ENCODE results near the gene ATXN1. TPM values are rescaled to one million over a fixed set of nuclear protein-coding genes. Genes with fewer than 3 reads are reported as not detected.

ATXN1 gene
- total and polyA plus RNA-seq, 2 of the 13 experiments (the other 11 are each of a cell fraction or from before 2014, with no cell fraction given), result 20.7 to 39.5 TPM

DNA sequence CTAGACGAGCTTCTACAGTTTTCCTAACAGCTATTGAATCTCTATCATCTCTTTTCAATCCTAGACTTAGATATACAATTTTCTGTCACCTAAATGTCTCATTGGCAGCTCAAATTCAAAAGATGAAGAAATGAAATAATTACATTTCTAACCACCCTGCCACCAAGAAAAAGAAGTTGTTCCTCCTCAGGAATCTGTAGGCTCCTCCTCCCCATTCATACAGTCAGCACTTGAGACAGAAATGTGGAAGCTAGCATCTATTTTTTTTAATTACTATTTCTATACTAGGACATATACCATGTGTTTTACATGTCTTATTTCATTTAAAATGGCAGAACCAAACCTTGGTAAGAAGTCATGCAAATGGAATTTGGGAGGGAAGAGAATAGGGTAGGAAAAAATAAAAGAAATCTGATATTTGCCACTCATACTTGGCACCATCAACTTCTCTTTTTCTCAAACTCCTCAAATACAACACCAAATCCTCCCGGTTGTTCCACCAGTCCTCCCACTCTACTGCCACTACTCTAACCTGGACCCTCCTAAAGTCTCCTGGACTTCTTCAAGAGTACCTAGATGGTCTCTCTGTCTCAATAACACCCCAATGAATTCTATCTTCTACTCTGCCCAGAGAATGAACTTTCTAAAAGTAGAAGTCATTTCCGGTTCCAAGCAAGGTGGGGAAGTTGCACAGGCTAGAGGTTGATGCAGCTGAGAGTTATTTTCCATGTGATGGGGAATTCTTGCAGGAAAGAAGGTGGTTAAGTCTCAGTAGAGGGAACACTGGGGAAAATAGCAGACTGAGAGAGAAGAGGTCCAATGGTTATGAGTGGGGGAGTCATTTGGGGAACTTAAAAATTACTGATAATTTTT lies 54.1 kb downstream of the ATXN1 start:
- Histone ChIP-seq H2AFZ (ENCODE audit: low read length) (no peak overlapping the region), H4K20me1 (ENCODE audit: insufficient read depth, low read length) (peaks cover 15% of the 10 kb centered on the region), H3K4me2 (ENCODE audit: low read depth, low read length) (no peak overlapping the region), H3K79me2 (ENCODE audit: insufficient read depth, low read length) (peaks cover 67% of the 10 kb centered on the region), H3K9me3 (ENCODE audit: low read length) (no peaks in the 10 kb centered on the region), H3K36me3 (replicated peaks in 1 of 2; ENCODE audit: control insufficient read depth in 1 of 2, insufficient read depth in 2 of 2, low read length in 2 of 2) (no peaks in the 10 kb centered on the region; a peak in 1 of 5 replicates), H3K27me3 (ENCODE audit: control insufficient read depth in 1 of 2, insufficient read depth in 2 of 2, low read length in 2 of 2) (no peaks in the 10 kb centered on the region), H3K4me1 (ENCODE audit: insufficient read depth, low read length) (peaks cover 37% of the 10 kb centered on the region), H3K27ac (ENCODE audit: extremely low read length, insufficient read depth, low read length) (no peak overlapping the region), H3K9ac (ENCODE audit: insufficient read depth, low read depth, low read length) (no peak overlapping the region), H3K4me3 (replicated peaks in 1 of 3; ENCODE audit: insufficient read depth in 1 of 3, low read depth in 2 of 3, low read length in 3 of 3) (no peak overlapping the region)
- ATAC-seq (no peak), FAIRE-seq (no peak), DNase-seq (ENCODE audit: low spot score) (no peak)
- ChIA-PET CTCF (ENCODE audit: low intra/inter-chr PET ratio, low total read pairs) (no interaction called here), POLR2A (no interaction called here)
- no TSS peak for BruUV-seq (replicated peaks)
- intact Hi-C loops (cut with micrococcal nuclease; ENCODE audit: unreplicated experiment) (no loop called here), in situ Hi-C loops (cut with HindIII; ENCODE audit: extremely low pct_ligation_motif_present, low pct_unique_long_range_greater_than_20kb) (no loop called here)
- WGBS (ENCODE audit: low lambda C conversion rate), result 95% methylated on average over 3 of the region's 3 CpGs
- TF ChIP-seq ZNF713 (CRISPR knock-in tag; IDR thresholded peaks at IDR 0.05) (no peak), POLR2AphosphoS2 (IDR thresholded peaks at IDR 0.05; ENCODE audit: low read depth, low read length) (no peak), GABPA (IDR thresholded peaks at IDR 0.05; ENCODE audit: low read depth, low read length) (no peak), GABPA (CRISPR knock-in tag; IDR thresholded peaks at IDR 0.05; ENCODE audit: low read depth) (no peak), NFE2 (CRISPR knock-in tag; IDR thresholded peaks at IDR 0.05) (no peak), ZFP90 (CRISPR knock-in tag; IDR thresholded peaks at IDR 0.05; ENCODE audit: borderline replicate concordance) (no peak), PITX1 (CRISPR knock-in tag; IDR thresholded peaks at IDR 0.05) (no peak), ERF (CRISPR knock-in tag; IDR thresholded peaks at IDR 0.05) (no peak)
- TF ChIP-seq, protein P1, sequence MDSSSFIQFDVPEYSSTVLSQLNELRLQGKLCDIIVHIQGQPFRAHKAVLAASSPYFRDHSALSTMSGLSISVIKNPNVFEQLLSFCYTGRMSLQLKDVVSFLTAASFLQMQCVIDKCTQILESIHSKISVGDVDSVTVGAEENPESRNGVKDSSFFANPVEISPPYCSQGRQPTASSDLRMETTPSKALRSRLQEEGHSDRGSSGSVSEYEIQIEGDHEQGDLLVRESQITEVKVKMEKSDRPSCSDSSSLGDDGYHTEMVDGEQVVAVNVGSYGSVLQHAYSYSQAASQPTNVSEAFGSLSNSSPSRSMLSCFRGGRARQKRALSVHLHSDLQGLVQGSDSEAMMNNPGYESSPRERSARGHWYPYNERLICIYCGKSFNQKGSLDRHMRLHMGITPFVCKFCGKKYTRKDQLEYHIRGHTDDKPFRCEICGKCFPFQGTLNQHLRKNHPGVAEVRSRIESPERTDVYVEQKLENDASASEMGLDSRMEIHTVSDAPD (CRISPR knock-in tag; IDR thresholded peaks at IDR 0.05), result no peak
- TF ChIP-seq, protein P2, sequence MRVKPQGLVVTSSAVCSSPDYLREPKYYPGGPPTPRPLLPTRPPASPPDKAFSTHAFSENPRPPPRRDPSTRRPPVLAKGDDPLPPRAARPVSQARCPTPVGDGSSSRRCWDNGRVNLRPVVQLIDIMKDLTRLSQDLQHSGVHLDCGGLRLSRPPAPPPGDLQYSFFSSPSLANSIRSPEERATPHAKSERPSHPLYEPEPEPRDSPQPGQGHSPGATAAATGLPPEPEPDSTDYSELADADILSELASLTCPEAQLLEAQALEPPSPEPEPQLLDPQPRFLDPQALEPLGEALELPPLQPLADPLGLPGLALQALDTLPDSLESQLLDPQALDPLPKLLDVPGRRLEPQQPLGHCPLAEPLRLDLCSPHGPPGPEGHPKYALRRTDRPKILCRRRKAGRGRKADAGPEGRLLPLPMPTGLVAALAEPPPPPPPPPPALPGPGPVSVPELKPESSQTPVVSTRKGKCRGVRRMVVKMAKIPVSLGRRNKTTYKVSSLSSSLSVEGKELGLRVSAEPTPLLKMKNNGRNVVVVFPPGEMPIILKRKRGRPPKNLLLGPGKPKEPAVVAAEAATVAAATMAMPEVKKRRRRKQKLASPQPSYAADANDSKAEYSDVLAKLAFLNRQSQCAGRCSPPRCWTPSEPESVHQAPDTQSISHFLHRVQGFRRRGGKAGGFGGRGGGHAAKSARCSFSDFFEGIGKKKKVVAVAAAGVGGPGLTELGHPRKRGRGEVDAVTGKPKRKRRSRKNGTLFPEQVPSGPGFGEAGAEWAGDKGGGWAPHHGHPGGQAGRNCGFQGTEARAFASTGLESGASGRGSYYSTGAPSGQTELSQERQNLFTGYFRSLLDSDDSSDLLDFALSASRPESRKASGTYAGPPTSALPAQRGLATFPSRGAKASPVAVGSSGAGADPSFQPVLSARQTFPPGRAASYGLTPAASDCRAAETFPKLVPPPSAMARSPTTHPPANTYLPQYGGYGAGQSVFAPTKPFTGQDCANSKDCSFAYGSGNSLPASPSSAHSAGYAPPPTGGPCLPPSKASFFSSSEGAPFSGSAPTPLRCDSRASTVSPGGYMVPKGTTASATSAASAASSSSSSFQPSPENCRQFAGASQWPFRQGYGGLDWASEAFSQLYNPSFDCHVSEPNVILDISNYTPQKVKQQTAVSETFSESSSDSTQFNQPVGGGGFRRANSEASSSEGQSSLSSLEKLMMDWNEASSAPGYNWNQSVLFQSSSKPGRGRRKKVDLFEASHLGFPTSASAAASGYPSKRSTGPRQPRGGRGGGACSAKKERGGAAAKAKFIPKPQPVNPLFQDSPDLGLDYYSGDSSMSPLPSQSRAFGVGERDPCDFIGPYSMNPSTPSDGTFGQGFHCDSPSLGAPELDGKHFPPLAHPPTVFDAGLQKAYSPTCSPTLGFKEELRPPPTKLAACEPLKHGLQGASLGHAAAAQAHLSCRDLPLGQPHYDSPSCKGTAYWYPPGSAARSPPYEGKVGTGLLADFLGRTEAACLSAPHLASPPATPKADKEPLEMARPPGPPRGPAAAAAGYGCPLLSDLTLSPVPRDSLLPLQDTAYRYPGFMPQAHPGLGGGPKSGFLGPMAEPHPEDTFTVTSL (CRISPR knock-in tag; IDR thresholded peaks at IDR 0.05; ENCODE audit: borderline replicate concordance), result no peak
- TF ChIP-seq, protein P3, sequence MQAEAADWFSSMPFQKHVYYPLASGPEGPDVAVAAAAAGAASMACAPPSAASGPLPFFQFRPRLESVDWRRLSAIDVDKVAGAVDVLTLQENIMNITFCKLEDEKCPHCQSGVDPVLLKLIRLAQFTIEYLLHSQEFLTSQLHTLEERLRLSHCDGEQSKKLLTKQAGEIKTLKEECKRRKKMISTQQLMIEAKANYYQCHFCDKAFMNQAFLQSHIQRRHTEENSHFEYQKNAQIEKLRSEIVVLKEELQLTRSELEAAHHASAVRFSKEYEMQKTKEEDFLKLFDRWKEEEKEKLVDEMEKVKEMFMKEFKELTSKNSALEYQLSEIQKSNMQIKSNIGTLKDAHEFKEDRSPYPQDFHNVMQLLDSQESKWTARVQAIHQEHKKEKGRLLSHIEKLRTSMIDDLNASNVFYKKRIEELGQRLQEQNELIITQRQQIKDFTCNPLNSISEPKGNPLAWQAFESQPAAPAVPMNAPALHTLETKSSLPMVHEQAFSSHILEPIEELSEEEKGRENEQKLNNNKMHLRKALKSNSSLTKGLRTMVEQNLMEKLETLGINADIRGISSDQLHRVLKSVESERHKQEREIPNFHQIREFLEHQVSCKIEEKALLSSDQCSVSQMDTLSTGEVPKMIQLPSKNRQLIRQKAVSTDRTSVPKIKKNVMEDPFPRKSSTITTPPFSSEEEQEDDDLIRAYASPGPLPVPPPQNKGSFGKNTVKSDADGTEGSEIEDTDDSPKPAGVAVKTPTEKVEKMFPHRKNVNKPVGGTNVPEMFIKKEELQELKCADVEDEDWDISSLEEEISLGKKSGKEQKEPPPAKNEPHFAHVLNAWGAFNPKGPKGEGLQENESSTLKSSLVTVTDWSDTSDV (CRISPR knock-in tag; IDR thresholded peaks at IDR 0.05), result no peak
- TF ChIP-seq, protein P4, sequence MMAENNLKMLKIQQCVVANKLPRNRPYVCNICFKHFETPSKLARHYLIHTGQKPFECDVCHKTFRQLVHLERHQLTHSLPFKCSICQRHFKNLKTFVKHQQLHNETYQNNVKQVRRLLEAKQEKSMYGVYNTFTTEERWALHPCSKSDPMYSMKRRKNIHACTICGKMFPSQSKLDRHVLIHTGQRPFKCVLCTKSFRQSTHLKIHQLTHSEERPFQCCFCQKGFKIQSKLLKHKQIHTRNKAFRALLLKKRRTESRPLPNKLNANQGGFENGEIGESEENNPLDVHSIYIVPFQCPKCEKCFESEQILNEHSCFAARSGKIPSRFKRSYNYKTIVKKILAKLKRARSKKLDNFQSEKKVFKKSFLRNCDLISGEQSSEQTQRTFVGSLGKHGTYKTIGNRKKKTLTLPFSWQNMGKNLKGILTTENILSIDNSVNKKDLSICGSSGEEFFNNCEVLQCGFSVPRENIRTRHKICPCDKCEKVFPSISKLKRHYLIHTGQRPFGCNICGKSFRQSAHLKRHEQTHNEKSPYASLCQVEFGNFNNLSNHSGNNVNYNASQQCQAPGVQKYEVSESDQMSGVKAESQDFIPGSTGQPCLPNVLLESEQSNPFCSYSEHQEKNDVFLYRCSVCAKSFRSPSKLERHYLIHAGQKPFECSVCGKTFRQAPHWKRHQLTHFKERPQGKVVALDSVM (CRISPR knock-in tag; IDR thresholded peaks at IDR 0.05), result no peak
